Activated naive CD4-positive, alpha-beta T cell treated with anti-CD3 and anti-CD28 coated beads, Interleukin-2, amount 50 U/mL, for 72 hours (primary cell): ENCODE measurements around the gene PDLIM3. TPM values are rescaled to one million over a fixed set of nuclear protein-coding genes. Genes with fewer than 3 reads are reported as not detected.
"Not testable (repeated sequence)": the region's sequence is repeated elsewhere in the genome, so short reads cannot be mapped to it uniquely, and the experiment has no call there.

ENCODE experiments used
- ATAC-seq, 2 donors: fragments of 150-1000 bp; cut with Tn5 transposase; 2 replicates each; pipeline ENCODE4 v1.10.0; 2021; ENCODE audit warnings: mild to moderate bottlenecking in 2 of 2, moderate library complexity in 2 of 2
- DNase-seq, 2 donors: peaks; one replicate each; pipeline ENCODE4 v3.0.0; 2021 to 2022; ENCODE audit warnings: low spot score in 2 of 2
- H3K27ac Mint-ChIP-seq, 2 donors: one replicate each; pipeline ENCODE4 v1.8.0; 2022; ENCODE audit warnings: mild to moderate bottlenecking in 2 of 2, mixed read lengths in 2 of 2
- H3K36me3 Mint-ChIP-seq, 2 donors: one replicate each; pipeline ENCODE4 v1.8.0; 2022; ENCODE audit warnings: mixed read lengths in 2 of 2
- H3K9me3 Mint-ChIP-seq, 2 donors: one replicate each; pipeline ENCODE4 v1.8.0; 2022; ENCODE audit warnings: mixed read lengths in 2 of 2
- total RNA-seq, 2 donors: library from RNA; stranded (reverse); gene quantifications; one replicate each; pipeline ENCODE4 v1.2.3, GENCODE V29; 2022

PDLIM3 gene
- total RNA-seq, 2 donors from 2014 or later: 0.48 TPM; not detected in 1

GRCh38 chr4:185562531-185562930, 27.2 kb upstream of the PDLIM3 start:
- Mint-ChIP-seq H3K36me3 (peaks cover 0 to 13% of the 10 kb centered on the region in 2 donors), H3K27ac (no peak overlapping the region), H3K9me3 (peaks cover 0 to 4% of the 10 kb centered on the region in 2 donors)
- DNase-seq (no peak), ATAC-seq (no peak)

GRCh38 chr4:185560316-185560715, 25.0 kb upstream of the PDLIM3 start:
- H3K36me3 Mint-ChIP-seq: peaks cover 0 to 13% of the 10 kb centered on the region in 2 donors

GRCh38 chr4:185559915-185560281, 24.6 kb upstream of the PDLIM3 start:
- ATAC-seq: no peak
- H3K36me3 Mint-ChIP-seq: peaks cover 0 to 13% of the 10 kb centered on the region in 2 donors
- no peak overlapping the region for H3K27ac Mint-ChIP-seq

More at GRCh38 chr4:185560316-185560715, 25.0 kb upstream of the PDLIM3 start:
- no peak for DNase-seq
- ATAC-seq: no peak
- H3K27ac Mint-ChIP-seq: no peak overlapping the region
- peaks cover 0 to 4% of the 10 kb centered on the region in 2 donors for H3K9me3 Mint-ChIP-seq

GRCh38 chr4:185559251-185559914, 24.1 kb upstream of the PDLIM3 start:
- ATAC-seq, H3K27ac Mint-ChIP-seq, DNase-seq, H3K9me3 Mint-ChIP-seq, H3K36me3 Mint-ChIP-seq: not testable (repeated sequence)

More at GRCh38 chr4:185559915-185560281, 24.6 kb upstream of the PDLIM3 start:
- DNase-seq: no peak
- peaks cover 0 to 4% of the 10 kb centered on the region in 2 donors for H3K9me3 Mint-ChIP-seq

- Mint-ChIP-seq H3K9me3 (peaks cover 0 to 4% of the 10 kb centered on the region in 2 donors), H3K27ac (no peak overlapping the region), H3K36me3 (no peaks in the 10 kb centered on the region)
- no peak for DNase-seq
- no peak for ATAC-seq
These were observed 19.2 kb upstream of the PDLIM3 start for GRCh38 chr4:185554365-185555126.

GRCh38 chr4:185552254-185552653, 16.9 kb upstream of the PDLIM3 start:
- no peak overlapping the region for H3K27ac Mint-ChIP-seq
- H3K9me3 Mint-ChIP-seq: peaks cover 0 to 4% of the 10 kb centered on the region in 2 donors
- DNase-seq (no peak), ATAC-seq (no peak)
- H3K36me3 Mint-ChIP-seq: no peaks in the 10 kb centered on the region

- ATAC-seq (no peak), DNase-seq (no peak)
- Mint-ChIP-seq H3K27ac (no peak overlapping the region), H3K9me3 (no peaks in the 10 kb centered on the region), H3K36me3 (no peaks in the 10 kb centered on the region)
These were observed 15.6 kb upstream of the PDLIM3 start for GRCh38 chr4:185550933-185551332.

- no peak for ATAC-seq
- Mint-ChIP-seq H3K9me3 (no peaks in the 10 kb centered on the region), H3K27ac (no peak overlapping the region), H3K36me3 (no peaks in the 10 kb centered on the region)
- DNase-seq: no peak
These were observed 13.9 kb upstream of the PDLIM3 start for GRCh38 chr4:185549095-185549639.

GRCh38 chr4:185548587-185548986, 13.3 kb upstream of the PDLIM3 start:
- Mint-ChIP-seq H3K27ac (no peak overlapping the region), H3K36me3 (no peaks in the 10 kb centered on the region), H3K9me3 (no peaks in the 10 kb centered on the region)
- DNase-seq (no peak), ATAC-seq (no peak)

GRCh38 chr4:185546335-185546734, 11.0 kb upstream of the PDLIM3 start:
- no peak for DNase-seq
- H3K27ac Mint-ChIP-seq: no peak overlapping the region
- H3K36me3 Mint-ChIP-seq: no peaks in the 10 kb centered on the region
- no peaks in the 10 kb centered on the region for H3K9me3 Mint-ChIP-seq
- ATAC-seq: no peak

GRCh38 chr4:185542626-185543315, 7.5 kb upstream of the PDLIM3 start:
- ATAC-seq: no peak
- Mint-ChIP-seq H3K27ac (no peak overlapping the region), H3K36me3 (no peaks in the 10 kb centered on the region), H3K9me3 (no peaks in the 10 kb centered on the region)
- DNase-seq: no peak

GRCh38 chr4:185541251-185541727, 6.0 kb upstream of the PDLIM3 start:
- no peak overlapping the region for H3K27ac Mint-ChIP-seq
- no peaks in the 10 kb centered on the region for H3K9me3 Mint-ChIP-seq
- ATAC-seq (no peak), DNase-seq (no peak)
- no peaks in the 10 kb centered on the region for H3K36me3 Mint-ChIP-seq

- ATAC-seq (no peak), DNase-seq (no peak)
- no peaks in the 10 kb centered on the region for H3K36me3 Mint-ChIP-seq
- no peak overlapping the region for H3K27ac Mint-ChIP-seq
- no peaks in the 10 kb centered on the region for H3K9me3 Mint-ChIP-seq
These were observed 5.3 kb upstream of the PDLIM3 start for GRCh38 chr4:185540487-185541120.

GRCh38 chr4:185540040-185540439, 4.7 kb upstream of the PDLIM3 start:
- ATAC-seq (no peak), DNase-seq (no peak)
- H3K27ac Mint-ChIP-seq: no peak overlapping the region
- H3K36me3 Mint-ChIP-seq: no peaks in the 10 kb centered on the region
- H3K9me3 Mint-ChIP-seq: no peaks in the 10 kb centered on the region

GRCh38 chr4:185538806-185539205, 3.5 kb upstream of the PDLIM3 start:
- Mint-ChIP-seq H3K9me3 (no peaks in the 10 kb centered on the region), H3K36me3 (no peaks in the 10 kb centered on the region), H3K27ac (no peak overlapping the region)
- no peak for ATAC-seq
- DNase-seq: no peak

GRCh38 chr4:185536411-185536709, 1.1 kb upstream of the PDLIM3 start:
- Mint-ChIP-seq H3K27ac (no peak overlapping the region), H3K36me3 (no peaks in the 10 kb centered on the region), H3K9me3 (no peaks in the 10 kb centered on the region)
- no peak for ATAC-seq
- no peak for DNase-seq
